Measurements from ENCODE around the gene CRHR1.

- TF ChIP-seq SP1 (CRISPR knock-in tag; conservative IDR thresholded peaks at IDR 0.05) = no peak
- TF ChIP-seq, protein P1, sequence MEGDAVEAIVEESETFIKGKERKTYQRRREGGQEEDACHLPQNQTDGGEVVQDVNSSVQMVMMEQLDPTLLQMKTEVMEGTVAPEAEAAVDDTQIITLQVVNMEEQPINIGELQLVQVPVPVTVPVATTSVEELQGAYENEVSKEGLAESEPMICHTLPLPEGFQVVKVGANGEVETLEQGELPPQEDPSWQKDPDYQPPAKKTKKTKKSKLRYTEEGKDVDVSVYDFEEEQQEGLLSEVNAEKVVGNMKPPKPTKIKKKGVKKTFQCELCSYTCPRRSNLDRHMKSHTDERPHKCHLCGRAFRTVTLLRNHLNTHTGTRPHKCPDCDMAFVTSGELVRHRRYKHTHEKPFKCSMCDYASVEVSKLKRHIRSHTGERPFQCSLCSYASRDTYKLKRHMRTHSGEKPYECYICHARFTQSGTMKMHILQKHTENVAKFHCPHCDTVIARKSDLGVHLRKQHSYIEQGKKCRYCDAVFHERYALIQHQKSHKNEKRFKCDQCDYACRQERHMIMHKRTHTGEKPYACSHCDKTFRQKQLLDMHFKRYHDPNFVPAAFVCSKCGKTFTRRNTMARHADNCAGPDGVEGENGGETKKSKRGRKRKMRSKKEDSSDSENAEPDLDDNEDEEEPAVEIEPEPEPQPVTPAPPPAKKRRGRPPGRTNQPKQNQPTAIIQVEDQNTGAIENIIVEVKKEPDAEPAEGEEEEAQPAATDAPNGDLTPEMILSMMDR (IDR thresholded peaks at IDR 0.05) = no peak
These were observed 9.0 kb upstream of the CRHR1 start for GRCh38 chr17:45775148-45775547.
